BJ (cell line): ENCODE results near the gene GP1BB. TPM values are rescaled to one million over a fixed set of nuclear protein-coding genes. Genes with fewer than 3 reads are reported as not detected.

Experiments used
- CTCF ChIA-PET: fragments of 350-600 bp; formaldehyde crosslinking; extraction: SDS; loops from one replicate; lab custom pipeline; 2021; ENCODE audit warnings: antibody characterized with exemption, inconsistent platforms; lab: Yijun Ruan, JAX
- POLR2A ChIA-PET: fragments of 300-600 bp; sonication (Branson Sonifier 250); formaldehyde crosslinking; extraction: SDS; loops from one replicate; lab custom pipeline; 2021; ENCODE audit warnings: antibody characterized with exemption; lab: Charles Lee
- DNase-seq: peaks from one replicate; pipeline ENCODE4 v3.0.0-alpha.2; 2011; ENCODE audit warnings: low read depth
- H3K27me3 ChIP-seq: 2 replicates; pipeline ENCODE4 v1.6.0; 2011; ENCODE audit warnings: low read length; ENCODE audit not compliant: control insufficient read depth, insufficient read depth
- H3K36me3 ChIP-seq: 2 replicates; pipeline ENCODE4 v1.5.1; 2011; ENCODE audit warnings: low read length; ENCODE audit not compliant: control insufficient read depth, insufficient read depth
- H3K4me3 ChIP-seq: 2 replicates; pipeline ENCODE4 v1.5.1; 2011; ENCODE audit warnings: low read depth, mild to moderate bottlenecking, control low read depth, low read length
- polyA plus RNA-seq: library from polyadenylated mRNA; depleted of rRNA; stranded (reverse); fragments of >200 nt; gene quantifications from 2 replicates; pipeline ENCODE4 v1.2.3, GENCODE V29; 2011
- TF ChIP-seq, protein P1 (sequence below): IDR thresholded peaks from 2 replicates; pipeline ENCODE4 v1.5.1; 2011; ENCODE audit warnings: low read depth, mild to moderate bottlenecking, control low read depth, inconsistent platforms, low read length, moderate library complexity; ENCODE audit not compliant: insufficient read depth

GP1BB gene
- polyA plus RNA-seq, 1 experiment: 4.2 TPM

DNA sequence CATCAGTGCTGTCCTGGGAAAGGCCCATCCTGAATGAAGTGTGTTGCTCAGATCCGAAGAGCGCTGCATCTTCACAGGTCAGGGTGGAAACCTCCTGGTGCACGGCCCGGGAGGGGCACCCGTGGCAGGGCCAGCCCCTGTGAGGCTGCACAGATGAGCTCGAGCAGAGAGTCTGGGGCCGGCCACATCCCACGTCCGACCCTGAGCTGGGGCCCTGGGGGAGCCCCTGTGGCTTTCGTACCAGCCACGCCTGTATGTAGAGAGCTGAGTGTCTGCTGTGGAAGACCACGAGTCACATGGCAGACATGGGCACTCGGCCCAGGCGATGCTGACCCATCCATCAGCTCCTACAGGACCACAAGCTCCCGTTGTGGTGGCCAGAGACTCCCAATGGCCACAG, 33.9 kb upstream of the GP1BB start:
- CTCF ChIA-PET: interaction anchor here (0.7 to 3.1 kb wide), 5 partner anchors 8 to 466 kb away, joined by 3 to 31 read pairs (median 3); no protein-coding TSS in a partner anchor
- H3K27me3 ChIP-seq: peaks cover 13% of the 10 kb centered on the region
- POLR2A ChIA-PET: interaction anchor here (0.6 kb wide), 1 partner anchor 163 kb away, joined by 3 read pairs; no protein-coding TSS in a partner anchor
- H3K4me3 ChIP-seq: no peak overlapping the region
- no peaks in the 10 kb centered on the region for H3K36me3 ChIP-seq
- TF ChIP-seq, protein P1, sequence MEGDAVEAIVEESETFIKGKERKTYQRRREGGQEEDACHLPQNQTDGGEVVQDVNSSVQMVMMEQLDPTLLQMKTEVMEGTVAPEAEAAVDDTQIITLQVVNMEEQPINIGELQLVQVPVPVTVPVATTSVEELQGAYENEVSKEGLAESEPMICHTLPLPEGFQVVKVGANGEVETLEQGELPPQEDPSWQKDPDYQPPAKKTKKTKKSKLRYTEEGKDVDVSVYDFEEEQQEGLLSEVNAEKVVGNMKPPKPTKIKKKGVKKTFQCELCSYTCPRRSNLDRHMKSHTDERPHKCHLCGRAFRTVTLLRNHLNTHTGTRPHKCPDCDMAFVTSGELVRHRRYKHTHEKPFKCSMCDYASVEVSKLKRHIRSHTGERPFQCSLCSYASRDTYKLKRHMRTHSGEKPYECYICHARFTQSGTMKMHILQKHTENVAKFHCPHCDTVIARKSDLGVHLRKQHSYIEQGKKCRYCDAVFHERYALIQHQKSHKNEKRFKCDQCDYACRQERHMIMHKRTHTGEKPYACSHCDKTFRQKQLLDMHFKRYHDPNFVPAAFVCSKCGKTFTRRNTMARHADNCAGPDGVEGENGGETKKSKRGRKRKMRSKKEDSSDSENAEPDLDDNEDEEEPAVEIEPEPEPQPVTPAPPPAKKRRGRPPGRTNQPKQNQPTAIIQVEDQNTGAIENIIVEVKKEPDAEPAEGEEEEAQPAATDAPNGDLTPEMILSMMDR: no peak
- DNase-seq: no peak

DNA sequence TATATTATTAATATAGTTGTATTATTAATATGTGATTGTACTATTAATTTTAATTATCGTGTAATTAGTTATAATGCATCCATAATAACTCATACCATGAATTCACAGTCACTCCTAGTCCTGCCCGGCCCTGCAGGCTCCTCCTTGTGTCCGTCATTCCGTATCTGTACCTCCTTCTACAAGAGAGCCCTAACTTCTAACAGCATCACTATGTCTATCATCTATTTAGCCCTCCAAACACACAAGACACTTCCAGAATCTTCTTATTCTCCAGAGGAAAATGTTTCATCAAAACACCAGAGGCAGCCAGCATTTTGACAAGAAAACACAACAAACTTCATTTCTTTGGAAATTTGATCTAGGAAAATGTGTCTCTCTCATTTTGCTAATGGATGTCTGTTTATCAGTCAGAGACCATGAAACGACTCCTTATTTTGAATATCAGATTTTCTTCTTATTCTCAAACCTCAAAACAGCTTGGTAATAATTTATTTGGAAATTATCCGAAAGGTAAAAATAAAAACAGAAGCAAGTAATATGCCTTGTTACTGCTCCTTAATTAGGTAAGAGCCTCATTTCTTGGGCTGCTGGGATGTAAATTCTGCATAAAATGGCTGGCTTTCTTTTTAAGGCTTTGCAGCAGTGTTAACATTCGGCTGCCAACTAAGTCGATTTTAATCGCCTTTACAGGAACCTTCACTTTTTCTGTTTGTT, 32.2 kb upstream of the GP1BB start:
- TF ChIP-seq, protein P1: no peak
- CTCF ChIA-PET: interaction anchor here (1.2 to 2.3 kb wide), 2 partner anchors 12 to 26 kb away, joined by 4 to 15 read pairs; no protein-coding TSS in a partner anchor
- no peak for DNase-seq
- H3K27me3 ChIP-seq: peaks cover 13% of the 10 kb centered on the region
- H3K36me3 ChIP-seq: no peaks in the 10 kb centered on the region
- H3K4me3 ChIP-seq: no peak overlapping the region
- POLR2A ChIA-PET: no interaction called here

DNA sequence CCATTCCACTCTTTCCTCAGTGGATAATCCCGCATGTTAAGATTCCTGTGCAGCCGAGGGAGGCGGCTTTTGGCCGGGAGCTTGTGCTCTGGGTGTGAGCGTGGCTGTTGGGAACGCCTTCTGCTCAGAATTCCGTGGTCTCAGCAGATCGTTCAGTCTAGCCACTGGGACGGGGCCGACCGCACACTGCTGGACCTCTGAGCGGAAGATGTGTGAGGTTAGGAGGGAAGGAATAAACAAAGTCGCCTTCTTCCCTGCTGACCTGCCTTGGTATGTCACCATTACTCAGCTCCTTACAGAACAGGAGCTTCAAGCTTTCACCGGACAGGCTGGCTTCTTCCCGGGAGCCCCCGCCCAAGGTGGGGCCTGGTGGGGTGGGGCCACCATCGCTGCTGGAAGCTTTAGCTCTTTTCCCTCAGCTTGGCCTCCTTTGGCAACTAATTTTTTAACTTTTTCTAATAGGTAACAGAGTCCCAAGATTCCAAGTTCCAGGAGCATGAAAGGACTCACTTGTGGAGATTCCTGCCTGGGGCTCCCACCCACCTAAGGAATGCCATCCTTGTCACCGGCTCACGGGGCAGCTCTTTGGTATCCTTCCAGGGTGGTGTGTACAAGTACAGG, 31.5 kb upstream of the GP1BB start:
- POLR2A ChIA-PET: interaction anchor here (0.5 kb wide), 1 partner anchor 149 kb away, joined by 11 read pairs; no protein-coding TSS in a partner anchor
- no peaks in the 10 kb centered on the region for H3K36me3 ChIP-seq
- H3K27me3 ChIP-seq: peaks cover 13% of the 10 kb centered on the region
- H3K4me3 ChIP-seq: no peak overlapping the region
- CTCF ChIA-PET: interaction anchor here (1.2 to 2.3 kb wide), 2 partner anchors 12 to 25 kb away, joined by 4 to 15 read pairs; no protein-coding TSS in a partner anchor
- TF ChIP-seq, protein P1: no peak
- peak; percentile 22 for DNase-seq

- Histone ChIP-seq H3K36me3 (no peaks in the 10 kb centered on the region), H3K4me3 (no peak overlapping the region), H3K27me3 (peaks cover 1% of the 10 kb centered on the region; the same call in 1 of the 2 replicates)
- CTCF ChIA-PET: no interaction called here
- no peak for DNase-seq
- TF ChIP-seq, protein P1: no peak
- POLR2A ChIA-PET: no interaction called here
These were observed 29.8 kb upstream of the GP1BB start for GRCh38 chr22:19693581-19693980.

DNA sequence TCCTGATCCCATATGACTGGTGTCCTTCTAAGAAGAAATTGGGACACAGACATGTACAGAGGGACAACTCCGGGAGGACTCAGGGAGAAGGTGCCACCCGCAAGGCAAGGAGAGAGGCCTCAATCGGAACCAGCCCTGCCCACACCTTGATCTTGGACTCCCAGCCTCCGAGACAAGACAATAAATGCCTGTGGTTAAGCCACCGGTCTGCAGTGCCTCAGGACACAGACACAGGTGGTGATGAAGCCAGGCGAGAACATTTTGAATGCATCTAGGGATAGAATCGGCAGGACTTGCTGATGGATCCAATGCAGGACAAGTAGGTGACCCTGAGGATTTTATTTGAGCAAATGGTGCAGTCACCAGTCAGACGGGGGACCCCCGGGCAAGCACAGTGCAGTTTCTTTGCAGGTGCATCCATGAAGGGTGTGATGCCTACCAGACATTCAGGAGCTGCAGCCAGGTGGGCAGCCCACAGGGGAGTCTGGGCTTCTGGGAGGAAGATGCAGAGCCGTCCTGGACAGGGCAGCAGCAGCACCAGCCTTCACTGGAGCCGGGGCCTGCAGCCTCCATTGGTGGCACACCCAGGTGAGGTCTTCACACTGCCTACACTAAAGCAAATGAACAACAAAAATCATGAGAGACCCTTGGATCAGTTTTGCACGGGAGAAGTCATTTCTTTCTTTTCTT, 29.2 kb upstream of the GP1BB start:
- H3K27me3 ChIP-seq: 0 out of 2 replicates have a peak, but pooled peaks cover 1% of the 10 kb centered on the region
- H3K4me3 ChIP-seq: no peak overlapping the region
- no peak for DNase-seq
- TF ChIP-seq, protein P1: no peak
- ChIA-PET POLR2A (no interaction called here), CTCF (no interaction called here)
- no peaks in the 10 kb centered on the region for H3K36me3 ChIP-seq
